Fibroblast of skin of abdomen (primary cell): Measurements from ENCODE around the gene RIF1.
A peak's percentile ranks its signal among the peaks of the same experiment; 100 is the strongest.

Experiments used
- DNase-seq: peaks from one replicate; pipeline ENCODE4 v3.0.0-alpha.2; 2013

RIF1 gene

DNA sequence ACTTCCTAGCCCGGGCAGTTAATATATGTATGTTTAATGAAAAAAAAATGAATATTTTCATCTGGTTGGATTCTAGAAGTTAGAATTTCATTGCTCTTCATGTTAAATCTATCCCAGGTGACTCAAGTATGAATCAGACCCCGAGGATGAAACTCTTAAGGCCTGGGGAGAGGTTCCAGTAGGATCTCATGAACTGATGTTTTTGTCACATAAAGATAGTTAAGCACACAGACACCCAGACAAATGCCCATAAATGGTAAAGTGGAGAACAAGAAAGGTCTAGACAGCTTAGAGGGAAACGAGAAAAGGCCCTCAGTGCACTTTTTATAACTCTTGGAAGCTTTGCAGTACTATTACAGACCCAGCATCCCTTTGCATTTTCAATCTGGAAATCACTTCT, 114.1 kb downstream of the RIF1 start:
- DNase-seq = peak; percentile 71

DNA sequence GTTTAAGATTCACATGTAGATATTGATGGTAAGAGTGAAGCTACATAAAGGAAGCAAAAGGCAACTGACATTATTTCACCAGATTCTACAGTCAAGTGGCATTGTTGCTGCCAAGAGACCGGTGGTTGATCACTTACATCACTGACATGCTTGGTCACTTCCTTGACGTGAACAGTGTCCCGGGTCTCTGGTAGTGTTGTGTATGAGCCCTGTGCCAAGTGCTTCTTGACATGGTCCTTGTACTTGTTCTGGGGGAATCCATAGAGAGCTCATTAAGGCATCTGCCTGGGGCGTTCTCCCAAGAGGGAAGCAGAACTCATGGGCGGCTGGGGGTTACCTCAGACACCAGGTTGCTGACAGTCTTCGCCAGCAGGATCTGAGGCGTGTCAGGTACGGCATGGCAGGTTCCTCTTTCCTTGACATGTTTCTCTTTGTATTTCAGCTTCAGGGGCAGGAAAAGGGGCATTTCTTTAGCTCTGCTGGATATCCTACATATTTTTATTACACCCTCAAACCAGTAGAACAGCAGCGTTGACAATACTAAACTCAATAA, 116.2 kb downstream of the RIF1 start:
- DNase-seq = no peak

DNA sequence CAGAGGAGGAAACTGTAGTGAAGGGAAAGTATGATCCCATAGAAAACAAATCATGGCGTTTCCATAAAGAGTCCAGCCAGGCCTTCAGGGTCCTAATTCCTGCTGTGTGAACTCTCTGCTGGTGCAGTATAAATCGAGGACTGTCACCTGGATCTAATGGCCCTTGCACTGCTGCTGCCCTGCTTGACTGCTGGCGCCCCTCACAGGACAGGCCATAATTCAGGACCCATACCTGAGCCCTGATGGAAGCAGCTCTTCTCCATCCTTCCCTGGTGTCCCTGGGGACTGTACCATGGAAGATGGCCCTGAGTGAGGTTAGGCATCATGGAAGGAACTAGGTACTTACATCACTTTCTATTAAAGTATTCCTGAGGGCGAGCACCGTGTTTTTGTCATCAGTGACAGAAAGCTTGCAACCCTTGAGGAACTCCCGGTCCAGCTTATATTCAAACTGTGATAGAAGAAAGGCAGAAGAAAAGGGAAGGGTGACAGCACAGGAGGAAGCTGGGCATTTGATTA, 116.9 kb downstream of the RIF1 start:
- DNase-seq = no peak
